GM19463 (cell line): Measurements from ENCODE around the gene HPS6.
"Not testable (repeated sequence)": the region's sequence is repeated elsewhere in the genome, so short reads cannot be mapped to it uniquely, and the experiment has no call there.

Experiments used
- ATAC-seq: cut with Tn5 transposase; IDR thresholded peaks from one replicate; pipeline ENCODE4 v1.9.1; 2021; ENCODE audit warnings: mild to moderate bottlenecking, moderate library complexity; ENCODE audit not compliant: unreplicated experiment

HPS6 gene

DNA sequence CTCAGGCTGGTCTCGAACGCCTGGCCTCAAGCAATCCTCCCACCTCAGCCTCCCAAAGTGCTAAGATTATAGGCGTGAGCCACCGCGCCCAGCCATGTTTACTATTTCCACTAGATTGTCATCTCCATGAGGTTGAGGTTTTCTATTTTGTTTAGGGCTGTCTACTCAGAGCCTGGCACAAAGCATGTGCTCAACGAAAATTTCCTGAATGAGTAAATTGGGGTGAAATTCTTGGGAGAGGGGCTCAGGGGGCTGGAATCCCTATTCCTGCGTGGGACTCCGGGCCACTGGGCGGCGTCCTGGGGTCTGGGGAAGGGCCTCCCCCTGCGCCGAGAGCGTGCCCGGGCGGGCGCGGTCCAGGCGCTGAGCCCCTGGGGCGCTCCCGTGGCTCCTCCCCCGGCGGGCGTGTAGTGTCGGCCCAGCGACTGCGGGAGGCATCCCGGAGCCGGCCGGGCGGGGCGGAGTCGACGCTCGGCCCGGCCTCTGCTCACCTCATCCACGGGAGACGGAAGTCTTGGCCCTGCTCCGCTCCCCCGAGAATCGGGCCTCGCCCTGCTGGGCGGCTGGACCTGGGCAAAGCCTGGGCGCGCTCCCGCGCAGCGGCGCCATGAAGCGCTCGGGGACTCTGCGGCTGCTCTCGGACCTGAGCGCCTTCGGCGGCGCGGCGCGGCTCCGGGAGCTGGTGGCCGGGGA is at the start of gene HPS6:
Gene HPS6 (plus strand): TSS at position 482 of the 693 bp plus-strand sequence. CDS start 126 bp downstream, at position 608.
- ATAC-seq: peak; percentile 98

DNA sequence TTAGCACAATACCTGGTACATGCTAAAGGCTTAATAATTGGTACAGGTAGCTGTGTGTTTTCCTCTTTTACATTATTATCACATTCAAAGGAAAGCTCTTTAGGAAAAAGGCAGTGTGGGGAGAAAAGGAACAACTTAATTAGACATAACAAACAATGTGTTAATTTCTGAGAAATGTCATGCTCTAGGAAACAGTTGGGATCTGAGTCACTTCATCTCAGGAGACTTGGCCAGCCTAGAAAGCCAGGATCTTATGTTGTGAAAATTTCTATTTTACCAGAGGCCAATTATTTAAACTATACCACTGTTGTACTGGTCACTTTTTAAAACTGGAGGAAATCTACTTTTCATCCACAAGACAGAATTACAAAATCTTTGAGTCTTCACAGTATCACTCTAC is 48.7 kb upstream of the HPS6 start:
- ATAC-seq: no peak

DNA sequence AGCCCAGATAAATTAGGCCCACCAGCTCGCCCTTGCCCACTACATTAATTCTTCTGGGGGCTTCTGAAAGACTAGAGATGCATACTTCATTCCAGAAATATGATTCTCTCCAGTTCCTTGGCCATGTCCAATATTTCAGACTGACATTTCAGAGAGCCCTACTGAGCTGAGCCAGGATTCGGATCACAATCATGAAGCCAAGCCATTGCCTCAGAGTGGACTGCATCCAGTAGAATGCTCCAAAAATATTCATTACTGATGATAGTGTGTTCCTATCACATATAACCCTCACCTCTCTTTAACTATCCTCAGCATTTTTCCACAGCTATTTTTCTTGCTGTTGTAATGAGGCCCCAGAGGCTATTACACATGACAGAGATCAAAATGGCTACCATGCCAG is 47.9 kb upstream of the HPS6 start:
- no peak for ATAC-seq

DNA sequence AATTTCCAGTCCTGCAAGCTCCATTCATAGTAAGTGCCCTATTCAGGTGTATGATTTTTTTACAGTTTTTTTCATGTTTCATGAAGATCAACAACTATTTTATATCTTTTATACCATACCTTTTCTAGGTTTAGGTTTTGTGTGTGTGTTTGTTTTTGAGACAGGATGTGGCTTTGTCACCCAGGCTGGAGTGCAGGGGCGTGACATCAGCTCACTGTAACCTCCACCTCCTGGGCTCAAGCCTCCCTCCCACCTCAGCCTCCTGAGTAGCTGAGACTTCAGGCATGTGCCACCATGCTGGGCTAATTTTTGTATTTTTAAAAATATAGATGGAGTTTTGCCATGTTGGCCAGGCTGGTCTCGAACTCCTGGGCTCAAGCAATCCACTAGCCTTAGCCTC is 44.2 kb upstream of the HPS6 start:
- no peak for ATAC-seq

DNA sequence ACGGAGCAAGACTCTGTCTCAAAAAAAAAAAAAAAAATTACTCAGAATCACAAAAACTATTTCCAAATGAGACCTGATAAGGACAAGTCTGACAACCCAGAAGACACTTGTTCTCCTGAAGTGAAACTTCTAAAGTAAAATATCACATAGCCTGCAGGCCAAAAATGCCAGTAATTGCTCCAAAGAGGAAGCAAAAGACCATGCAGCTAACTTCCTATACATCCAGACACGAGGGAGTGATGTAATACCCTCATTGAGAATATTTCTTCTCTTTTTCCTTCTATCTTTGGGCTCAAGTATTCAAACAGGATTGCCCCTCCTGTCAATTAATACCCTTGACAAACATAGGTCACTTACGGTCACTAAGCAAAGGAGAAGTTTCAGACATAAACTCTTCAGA is 40.4 kb upstream of the HPS6 start:
- no peak for ATAC-seq

DNA sequence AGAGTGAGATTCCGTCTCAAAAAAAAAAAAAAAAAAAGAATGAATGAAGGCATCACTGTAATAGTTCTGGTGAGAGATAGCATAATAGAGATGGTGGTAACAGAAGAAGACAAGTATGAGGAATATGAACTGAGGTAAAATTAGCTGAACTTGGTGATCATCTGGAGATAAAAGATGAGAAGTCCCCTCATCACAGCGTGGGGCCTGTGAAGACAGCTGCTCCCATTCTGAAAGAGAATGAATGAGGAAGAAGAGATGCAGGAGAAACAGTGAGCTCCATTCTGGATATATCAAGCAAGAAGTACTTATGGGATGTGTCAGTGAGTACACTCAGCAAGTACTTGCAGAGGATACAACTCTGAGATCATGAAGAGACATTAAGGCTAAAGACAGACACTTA is 37.9 kb upstream of the HPS6 start:
- no peak for ATAC-seq

DNA sequence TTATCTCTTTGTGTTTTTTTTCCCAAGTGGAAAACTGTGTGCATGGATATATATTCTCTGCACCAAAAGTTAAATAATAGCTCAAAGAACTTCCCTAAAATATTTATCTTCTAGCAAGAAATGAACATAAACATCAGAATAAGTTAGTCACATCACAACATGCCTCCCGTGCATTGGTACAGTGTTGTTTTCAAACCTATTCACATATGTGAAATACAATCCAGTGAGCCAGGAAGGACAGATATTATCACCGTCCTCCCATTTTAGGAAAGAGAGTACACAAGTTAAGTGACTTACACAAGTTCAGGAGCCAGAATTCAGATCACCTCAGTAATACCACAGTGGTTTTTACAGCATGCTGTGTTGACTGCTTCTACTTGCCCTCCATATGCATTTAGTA is 31.4 kb upstream of the HPS6 start:
- no peak for ATAC-seq

DNA sequence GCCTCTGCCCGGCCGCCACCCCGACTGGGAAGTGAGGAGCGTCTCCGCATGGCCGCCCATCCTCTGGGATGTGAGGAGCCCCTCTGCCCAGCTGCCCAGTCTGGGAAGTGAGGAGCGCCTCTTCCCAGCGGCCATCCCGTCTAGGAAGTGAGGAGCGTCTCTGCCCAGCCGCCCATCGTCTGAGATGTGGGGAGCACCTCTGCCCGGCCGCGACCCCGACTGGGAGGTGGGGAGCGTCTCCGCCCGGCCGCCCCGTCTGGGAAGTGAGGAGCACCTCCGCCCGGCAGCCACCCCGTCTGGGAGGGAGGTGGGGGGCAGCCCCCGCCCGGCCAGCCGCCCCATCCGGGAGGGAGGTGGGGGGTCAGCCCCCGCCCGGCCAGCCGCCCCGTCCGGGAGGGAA is 29.3 kb upstream of the HPS6 start:
- ATAC-seq: not testable (repeated sequence)

DNA sequence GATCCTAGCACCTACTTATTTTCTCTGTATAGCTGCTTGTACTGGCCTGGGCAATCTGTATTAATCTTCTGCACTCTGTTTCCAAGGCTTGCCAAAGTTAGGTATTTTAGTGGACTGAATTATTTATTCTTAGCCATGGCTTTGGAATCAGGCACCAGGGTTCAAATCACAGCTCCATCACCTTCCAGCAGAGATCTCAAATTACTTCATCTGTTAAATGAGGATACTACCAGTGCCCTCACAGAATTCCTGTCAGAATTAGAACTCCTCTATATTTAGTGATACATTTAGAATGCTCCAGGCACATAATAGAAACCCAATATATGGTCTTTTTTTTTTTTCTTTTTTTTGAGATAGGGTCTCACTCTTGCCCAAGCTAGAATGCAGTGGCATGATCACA is 26.7 kb upstream of the HPS6 start:
- no peak for ATAC-seq

DNA sequence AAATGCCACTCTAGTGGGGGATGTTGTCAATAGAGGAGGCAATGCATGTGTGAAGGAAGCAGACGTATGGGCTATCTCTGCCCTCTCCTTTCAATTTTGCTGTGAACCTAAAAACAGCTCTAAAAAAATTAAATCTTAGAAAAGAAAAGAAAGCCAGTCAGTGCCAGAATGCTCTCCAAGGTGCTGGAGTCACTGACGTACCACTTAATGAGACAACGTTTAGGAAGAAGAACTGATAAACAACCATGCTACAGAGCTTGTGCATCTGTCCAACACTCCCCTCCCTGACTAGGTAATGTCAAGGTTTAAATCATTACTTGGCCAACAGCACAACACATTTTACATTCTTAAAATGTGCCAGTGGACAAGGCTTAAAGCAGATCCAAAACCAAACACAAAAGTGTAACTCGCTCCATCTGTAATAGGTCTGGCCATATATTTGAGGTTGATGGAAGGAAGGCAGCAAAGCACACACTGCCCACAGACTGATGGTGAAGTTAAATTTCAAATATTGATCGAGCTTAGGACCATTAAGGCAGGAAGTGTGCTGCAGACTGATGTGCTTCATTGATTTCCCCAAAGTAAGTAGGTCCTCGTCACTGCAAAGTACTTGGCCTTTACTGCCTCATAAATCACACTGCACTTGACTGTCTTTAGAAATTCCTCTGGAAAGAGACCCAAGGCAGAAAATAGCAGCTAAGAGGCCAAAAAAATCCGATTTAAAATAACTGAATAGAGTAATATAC is 24.7 kb upstream of the HPS6 start:
- ATAC-seq: no peak

DNA sequence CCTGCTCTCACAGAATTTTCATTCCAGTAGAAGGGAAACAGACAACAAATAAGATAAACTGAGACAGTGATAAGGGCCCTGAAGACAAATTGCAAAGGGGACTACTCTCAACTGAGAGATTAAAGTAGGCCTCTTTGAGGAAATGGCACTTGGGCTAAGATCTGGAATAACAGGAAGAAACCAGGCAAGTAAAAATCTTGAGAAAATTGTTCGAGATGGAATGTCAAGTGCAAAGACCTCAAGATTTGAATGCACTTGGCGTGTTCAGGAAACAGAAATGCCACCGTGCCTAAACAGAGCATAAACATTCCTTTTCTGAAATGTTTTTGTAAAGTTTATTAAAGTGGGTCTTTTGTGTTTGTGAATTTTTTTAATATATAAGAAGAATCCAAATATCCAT is 19.9 kb upstream of the HPS6 start:
- no peak for ATAC-seq

DNA sequence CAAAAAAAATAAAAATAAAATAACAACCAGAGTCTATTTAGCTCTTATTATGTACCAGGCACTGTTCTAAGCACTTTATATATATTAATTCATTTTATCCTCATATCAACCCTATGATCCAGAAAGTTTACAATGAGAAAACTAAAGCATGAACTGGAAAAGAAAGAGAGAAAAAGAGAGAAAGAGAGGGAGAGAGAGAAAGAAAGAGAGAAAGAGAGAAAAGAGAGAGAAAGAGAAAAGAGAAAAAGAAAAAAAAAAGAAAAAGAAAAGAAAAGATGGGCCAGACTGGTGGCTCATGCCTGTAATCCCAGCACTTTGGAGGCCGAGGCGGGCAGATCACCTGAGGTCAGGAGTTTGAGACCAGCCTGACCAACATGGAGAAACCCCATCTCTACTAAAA is 19.1 kb upstream of the HPS6 start:
- ATAC-seq: no peak

DNA sequence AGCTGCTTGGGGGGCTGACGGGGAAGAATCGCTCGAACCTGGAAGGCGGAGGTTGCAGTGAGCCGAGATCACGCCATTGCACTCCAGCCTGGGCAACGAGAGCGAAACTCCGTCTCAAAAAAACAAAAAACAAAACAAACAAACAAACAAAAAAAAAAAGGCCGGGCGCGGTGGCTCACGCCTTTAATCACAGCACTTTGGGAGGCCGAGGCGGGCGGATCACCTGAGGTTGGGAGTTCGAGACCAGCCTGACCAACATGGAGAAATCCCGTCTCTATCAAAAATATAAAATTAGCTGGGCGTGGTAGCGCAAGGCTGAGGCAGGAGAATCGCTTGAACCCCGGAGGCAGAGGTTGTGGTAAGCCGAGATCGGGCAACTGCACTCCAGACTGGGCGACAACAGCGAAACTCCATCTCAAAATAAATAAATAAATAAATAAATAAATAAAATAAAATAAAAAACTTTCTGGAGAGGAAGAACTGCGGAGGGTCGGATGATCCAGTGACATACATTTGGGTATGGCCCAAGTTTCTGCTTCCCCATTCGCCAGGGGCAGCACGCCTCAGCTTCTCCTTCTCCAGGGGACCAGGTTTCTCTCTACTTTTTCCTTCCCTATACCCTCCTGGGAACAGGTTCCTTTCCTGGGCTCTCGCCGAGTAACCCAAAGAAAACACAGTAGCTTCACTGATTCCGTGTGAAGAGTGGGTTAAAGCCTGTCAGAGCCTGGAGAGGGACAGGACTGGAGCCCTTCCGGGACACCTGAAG is 10.1 kb upstream of the HPS6 start:
- not testable (repeated sequence) for ATAC-seq

DNA sequence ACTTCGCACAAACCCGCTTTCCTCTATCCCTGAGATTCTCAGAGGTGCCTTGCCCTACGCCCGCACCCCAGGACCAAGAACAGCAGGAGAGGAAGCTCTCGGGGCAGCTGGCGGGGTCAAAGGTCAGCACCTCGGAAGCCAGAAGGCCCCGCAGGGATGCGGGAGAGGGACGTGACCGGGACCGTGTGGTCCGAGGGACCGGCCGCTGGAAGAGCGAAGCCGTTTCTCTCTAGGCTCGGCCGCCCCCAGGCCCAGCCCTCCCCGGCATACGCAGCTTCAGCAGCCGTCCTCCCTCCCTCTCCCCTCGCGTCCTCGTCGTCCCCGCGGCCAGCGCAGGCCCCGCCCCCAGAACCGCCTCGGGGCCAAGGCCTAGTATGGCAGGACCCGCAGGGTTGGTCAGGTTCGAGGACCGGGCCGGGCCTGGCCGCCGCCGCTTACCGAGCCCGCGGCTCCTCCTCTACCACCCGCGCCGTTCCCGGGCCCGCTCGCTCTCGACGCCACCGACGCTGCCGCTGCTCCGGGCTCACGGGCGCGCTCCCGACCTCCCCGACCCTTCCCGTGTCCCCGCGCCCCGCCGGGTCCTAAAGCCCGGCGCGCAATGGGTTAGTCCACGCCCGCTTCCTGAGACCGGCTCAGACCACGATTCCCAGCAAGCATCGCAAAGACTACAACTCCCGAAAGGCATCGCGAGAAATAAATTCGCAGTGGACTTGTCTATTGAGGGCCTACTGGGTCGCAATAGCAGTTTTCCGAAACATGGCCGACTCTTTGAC is 9.3 kb upstream of the HPS6 start, which contains the start of gene ARMH3:
Gene ARMH3 (minus strand): TSS at position 527 of the 773 bp plus-strand sequence. CDS start 16,059 bp downstream, outside the sequence.
- peak; percentile 93 for ATAC-seq

DNA sequence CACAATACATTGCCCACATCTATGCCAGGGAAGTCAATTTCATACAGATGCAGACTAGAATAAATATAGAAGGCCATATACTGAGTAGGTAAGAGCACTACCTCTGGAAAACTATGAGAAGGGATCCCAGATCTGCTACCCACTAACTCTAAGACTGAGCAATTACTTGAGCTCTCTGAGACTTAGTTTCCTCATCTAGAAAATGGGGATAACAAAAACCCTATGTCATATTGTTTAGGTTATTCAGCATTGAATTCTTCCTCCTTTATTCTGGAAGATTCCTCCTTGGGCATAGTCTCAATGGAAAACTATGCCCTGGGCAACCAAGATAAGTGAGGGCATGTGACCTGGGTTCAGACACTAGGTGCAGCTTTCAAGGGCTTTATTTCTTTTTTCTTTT is 5.2 kb upstream of the HPS6 start:
- ATAC-seq: no peak

DNA sequence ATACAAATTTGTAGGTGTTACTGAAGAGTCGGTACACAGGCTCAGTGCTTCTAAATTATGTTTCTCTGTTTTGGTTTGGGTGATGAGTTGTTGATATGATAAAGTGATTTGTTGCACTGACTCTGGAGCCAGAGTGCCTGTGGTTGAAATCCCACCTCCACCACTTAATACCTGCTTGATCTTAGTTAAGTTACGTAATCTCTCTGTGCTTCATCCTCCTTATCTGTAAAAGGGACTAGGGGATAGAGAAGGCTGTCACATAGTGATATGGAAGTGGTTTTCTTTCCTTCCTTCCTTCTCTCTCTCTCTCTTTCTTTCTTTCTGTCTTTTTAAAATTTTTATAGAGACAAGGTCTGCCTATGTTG is 664 bp upstream of the HPS6 start:
- no peak for ATAC-seq

DNA sequence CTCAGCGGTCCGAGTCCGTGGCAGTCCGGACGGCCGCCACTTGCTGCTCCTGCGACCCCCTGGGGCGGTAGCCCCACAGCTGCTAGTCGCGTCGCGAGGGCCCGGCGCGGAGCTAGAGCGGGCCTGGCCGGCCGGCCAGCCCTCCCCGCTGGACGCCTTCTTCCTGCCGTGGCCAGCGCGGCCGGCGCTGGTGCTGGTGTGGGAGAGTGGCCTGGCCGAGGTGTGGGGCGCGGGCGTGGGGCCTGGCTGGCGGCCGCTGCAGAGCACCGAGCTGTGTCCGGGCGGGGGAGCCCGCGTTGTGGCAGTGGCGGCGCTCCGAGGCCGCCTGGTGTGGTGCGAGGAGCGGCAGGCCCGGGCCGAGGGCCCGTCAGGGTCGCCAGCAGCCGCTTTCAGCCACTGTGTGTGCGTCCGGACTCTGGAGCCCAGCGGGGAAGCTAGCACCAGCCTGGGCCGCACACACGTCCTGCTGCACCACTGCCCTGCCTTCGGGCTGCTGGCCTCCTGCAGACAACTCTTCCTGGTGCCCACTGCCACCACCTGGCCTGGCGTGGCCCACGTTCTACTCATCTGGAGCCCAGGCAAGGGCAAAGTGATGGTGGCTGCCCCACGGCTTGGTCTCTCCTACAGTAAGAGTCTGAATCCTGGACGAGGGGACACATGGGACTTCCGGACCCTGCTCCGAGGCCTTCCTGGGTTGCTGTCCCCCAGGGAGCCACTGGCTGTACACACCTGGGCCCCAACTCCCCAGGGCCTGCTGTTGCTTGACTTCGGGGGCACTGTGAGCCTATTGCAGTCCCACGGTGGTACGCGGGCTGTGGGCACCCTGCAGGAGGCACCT is 631 bp downstream of the HPS6 start:
- peak; percentile 23 for ATAC-seq

DNA sequence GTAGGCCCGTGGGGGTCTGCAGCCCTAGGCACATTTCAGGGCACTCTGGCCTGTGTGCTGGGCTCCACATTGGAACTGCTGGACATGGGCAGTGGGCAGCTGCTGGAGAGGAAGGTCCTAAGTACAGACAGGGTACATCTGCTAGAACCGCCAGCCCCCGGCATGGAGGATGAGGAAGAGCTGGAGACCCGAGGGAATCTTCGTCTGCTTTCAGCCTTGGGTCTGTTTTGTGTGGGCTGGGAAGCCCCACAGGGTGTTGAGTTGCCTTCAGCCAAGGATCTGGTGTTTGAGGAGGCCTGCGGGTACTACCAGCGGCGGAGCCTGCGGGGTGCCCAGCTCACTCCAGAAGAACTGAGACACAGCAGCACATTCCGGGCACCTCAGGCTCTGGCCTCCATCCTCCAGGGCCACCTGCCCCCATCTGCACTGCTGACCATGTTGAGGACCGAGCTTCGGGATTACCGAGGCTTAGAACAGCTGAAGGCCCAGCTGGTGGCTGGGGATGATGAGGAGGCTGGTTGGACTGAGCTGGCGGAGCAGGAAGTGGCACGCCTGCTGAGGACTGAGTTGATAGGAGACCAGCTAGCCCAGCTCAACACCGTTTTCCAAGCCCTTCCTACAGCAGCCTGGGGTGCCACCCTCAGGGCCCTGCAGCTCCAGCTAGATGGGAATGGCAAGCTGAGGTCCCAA is 1.4 kb downstream of the HPS6 start:
- no peak for ATAC-seq

DNA sequence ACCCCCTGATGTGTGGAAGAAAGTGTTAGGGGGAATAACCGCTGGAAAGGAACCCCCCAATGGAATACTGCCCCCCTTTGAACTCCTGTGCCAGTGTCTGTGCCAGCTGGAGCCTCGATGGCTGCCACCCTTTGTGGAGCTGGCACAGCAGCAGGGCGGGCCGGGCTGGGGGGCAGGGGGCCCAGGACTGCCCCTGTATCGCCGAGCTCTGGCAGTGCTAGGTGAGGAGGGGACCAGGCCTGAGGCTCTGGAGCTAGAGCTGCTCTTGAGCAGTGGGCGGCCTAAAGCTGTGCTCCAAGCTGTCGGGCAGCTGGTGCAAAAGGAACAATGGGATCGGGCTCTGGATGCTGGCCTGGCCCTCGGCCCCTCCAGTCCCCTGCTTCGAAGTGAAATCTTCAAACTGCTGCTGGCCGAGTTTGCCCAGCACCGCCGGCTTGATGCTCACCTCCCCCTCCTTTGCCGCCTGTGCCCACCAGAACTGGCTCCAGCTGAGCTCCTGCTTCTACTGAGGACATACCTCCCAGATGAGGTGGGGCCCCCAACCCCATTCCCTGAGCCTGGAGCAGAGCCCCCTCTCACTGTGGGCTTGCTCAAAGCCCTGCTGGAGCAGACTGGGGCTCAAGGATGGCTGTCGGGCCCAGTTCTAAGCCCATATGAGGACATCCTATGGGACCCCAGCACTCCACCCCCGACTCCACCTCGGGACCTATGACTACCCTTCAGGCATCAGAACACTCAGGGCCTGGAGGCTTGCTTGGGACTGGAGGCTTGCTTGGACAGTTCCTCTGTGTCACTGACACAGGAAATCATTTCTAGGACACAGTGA is 2.2 kb downstream of the HPS6 start:
- ATAC-seq: no peak
